H7 (cell line): ENCODE measurements around the gene SUGCT. TPM values are rescaled to one million over a fixed set of nuclear protein-coding genes. Genes with fewer than 3 reads are reported as not detected.

Experiments used
- DNase-seq: peaks from one replicate; pipeline ENCODE4 v3.0.0; 2012
- H3K27me3 ChIP-seq: 2 replicates; pipeline ENCODE4 v1.6.0; 2011; ENCODE audit warnings: mild to moderate bottlenecking, low read length; ENCODE audit not compliant: control insufficient read depth, insufficient read depth
- H3K36me3 ChIP-seq: replicated peaks from 2 replicates; pipeline ENCODE4 v1.5.1; 2011; ENCODE audit warnings: low read length; ENCODE audit not compliant: control insufficient read depth, insufficient read depth
- H3K4me3 ChIP-seq: 2 replicates; pipeline ENCODE4 v1.5.1; 2011; ENCODE audit warnings: low read depth, mild to moderate bottlenecking, control low read depth, low read length, moderate library complexity; ENCODE audit not compliant: insufficient read depth
- total RNA-seq: library from RNA; depleted of rRNA; stranded (reverse); fragments of >200 nt; shearing (Covaris generic); gene quantifications from 2 replicates; pipeline ENCODE4 v1.2.3, GENCODE V29; 2014

The SUGCT gene
- total RNA-seq, 1 experiment from 2014 or later, result 4.3 TPM

- Histone ChIP-seq H3K36me3 (no peaks in the 10 kb centered on the region), H3K4me3 (no peak overlapping the region), H3K27me3 (no peaks in the 10 kb centered on the region)
- no peak for DNase-seq
Measured at GRCh38 chr7:40542982-40543741, 408.4 kb downstream of the SUGCT start.

GRCh38 chr7:40544221-40544723, 409.5 kb downstream of the SUGCT start:
- Histone ChIP-seq H3K27me3 (no peaks in the 10 kb centered on the region), H3K36me3 (no peaks in the 10 kb centered on the region), H3K4me3 (no peak overlapping the region)
- no peak for DNase-seq

- H3K36me3 ChIP-seq, result no peaks in the 10 kb centered on the region
- no peaks in the 10 kb centered on the region for H3K27me3 ChIP-seq
- DNase-seq, result no peak
- H3K4me3 ChIP-seq, result no peak overlapping the region
Measured at GRCh38 chr7:40544871-40545303, 410.1 kb downstream of the SUGCT start.

GRCh38 chr7:40545739-40546138, 410.9 kb downstream of the SUGCT start:
- no peak for DNase-seq
- Histone ChIP-seq H3K4me3 (no peak overlapping the region), H3K36me3 (no peaks in the 10 kb centered on the region), H3K27me3 (no peaks in the 10 kb centered on the region)

GRCh38 chr7:40546616-40547501, 412.1 kb downstream of the SUGCT start:
- H3K4me3 ChIP-seq, result no peak overlapping the region
- no peaks in the 10 kb centered on the region for H3K27me3 ChIP-seq
- DNase-seq, result no peak
- no peaks in the 10 kb centered on the region for H3K36me3 ChIP-seq

- no peaks in the 10 kb centered on the region for H3K36me3 ChIP-seq
- DNase-seq, result no peak
- no peak overlapping the region for H3K4me3 ChIP-seq
- no peaks in the 10 kb centered on the region for H3K27me3 ChIP-seq
Measured at GRCh38 chr7:40549372-40550039, 414.7 kb downstream of the SUGCT start.

GRCh38 chr7:40551685-40552576, 417.1 kb downstream of the SUGCT start:
- no peak for DNase-seq
- no peaks in the 10 kb centered on the region for H3K27me3 ChIP-seq
- no peaks in the 10 kb centered on the region for H3K36me3 ChIP-seq
- H3K4me3 ChIP-seq, result no peak overlapping the region

GRCh38 chr7:40560672-40561071, 425.9 kb downstream of the SUGCT start:
- Histone ChIP-seq H3K27me3 (no peaks in the 10 kb centered on the region), H3K36me3 (no peaks in the 10 kb centered on the region), H3K4me3 (no peak overlapping the region)
- DNase-seq, result no peak

GRCh38 chr7:40566879-40567278, 432.1 kb downstream of the SUGCT start:
- Histone ChIP-seq H3K4me3 (no peak overlapping the region), H3K36me3 (no peaks in the 10 kb centered on the region), H3K27me3 (no peaks in the 10 kb centered on the region)
- DNase-seq, result no peak

- peak; percentile 8 for DNase-seq
- no peaks in the 10 kb centered on the region for H3K27me3 ChIP-seq
- no peaks in the 10 kb centered on the region for H3K36me3 ChIP-seq
- no peak overlapping the region for H3K4me3 ChIP-seq
Measured at GRCh38 chr7:40569326-40569725, 434.5 kb downstream of the SUGCT start.

- DNase-seq, result peak; percentile 28
- Histone ChIP-seq H3K36me3 (no peaks in the 10 kb centered on the region), H3K4me3 (no peak overlapping the region), H3K27me3 (no peaks in the 10 kb centered on the region)
Measured at GRCh38 chr7:40570223-40570622, 435.4 kb downstream of the SUGCT start.

- DNase-seq, result peak; percentile 4
- no peaks in the 10 kb centered on the region for H3K27me3 ChIP-seq
Measured at GRCh38 chr7:40571796-40572195, 437.0 kb downstream of the SUGCT start.

GRCh38 chr7:40572810-40573465, 438.1 kb downstream of the SUGCT start:
- Histone ChIP-seq H3K36me3 (no peaks in the 10 kb centered on the region), H3K4me3 (no peak overlapping the region), H3K27me3 (no peaks in the 10 kb centered on the region)
- DNase-seq, result no peak

More at GRCh38 chr7:40571796-40572195, 437.0 kb downstream of the SUGCT start:
- no peak overlapping the region for H3K4me3 ChIP-seq
- H3K36me3 ChIP-seq, result no peaks in the 10 kb centered on the region
